GM23248 (cell line): ENCODE measurements around the gene ULK4. TPM values are rescaled to one million over a fixed set of nuclear protein-coding genes. Genes with fewer than 3 reads are reported as not detected.

ENCODE experiments used
- DNase-seq: peaks from one replicate; pipeline ENCODE4 v3.0.0-alpha.2; 2015
- H2AFZ ChIP-seq: fragments of 200-600 bp; sonication (generic); 2 replicates; pipeline ENCODE4 v1.6.1; 2016; ENCODE audit warnings: antibody characterized with exemption
- H3F3A ChIP-seq: fragments of 200-600 bp; sonication (generic); 2 replicates; pipeline ENCODE4 v1.6.1; 2016; ENCODE audit warnings: mild to moderate bottlenecking, antibody characterized with exemption, mixed run types; ENCODE audit not compliant: insufficient read depth
- H3K27ac ChIP-seq: fragments of 200-600 bp; sonication (generic); 2 replicates; pipeline ENCODE4 v1.5.1; 2016; ENCODE audit warnings: mild to moderate bottlenecking
- H3K27me3 ChIP-seq: fragments of 200-600 bp; sonication (generic); replicated peaks from 2 replicates; pipeline ENCODE4 v1.6.1; 2016; ENCODE audit warnings: mild to moderate bottlenecking; ENCODE audit not compliant: insufficient read depth
- H3K36me3 ChIP-seq: fragments of 200-600 bp; sonication (generic); 2 replicates; pipeline ENCODE4 v1.6.1; 2016; ENCODE audit warnings: low read depth, mild to moderate bottlenecking
- H3K4me1 ChIP-seq: fragments of 200-600 bp; sonication (generic); 2 replicates; pipeline ENCODE4 v1.6.1; 2016; ENCODE audit warnings: mild to moderate bottlenecking; ENCODE audit not compliant: insufficient read depth
- H3K4me2 ChIP-seq: fragments of 200-600 bp; sonication (generic); one replicate; pipeline ENCODE4 v1.6.1; 2016; ENCODE audit warnings: mild to moderate bottlenecking; ENCODE audit not compliant: unreplicated experiment
- H3K4me3 ChIP-seq: fragments of 200-600 bp; sonication (generic); 2 replicates; pipeline ENCODE4 v1.5.1; 2016; ENCODE audit warnings: mild to moderate bottlenecking
- H3K79me2 ChIP-seq: fragments of 200-600 bp; sonication (generic); 2 replicates; pipeline ENCODE4 v1.6.1; 2016; ENCODE audit warnings: mild to moderate bottlenecking; ENCODE audit not compliant: insufficient read depth
- H3K9ac ChIP-seq: fragments of 200-600 bp; sonication (generic); 2 replicates; pipeline ENCODE4 v1.6.1; 2016; ENCODE audit warnings: mild to moderate bottlenecking
- H3K9me2 ChIP-seq: fragments of 200-600 bp; sonication (generic); 2 replicates; pipeline ENCODE4 v1.6.1; 2016; ENCODE audit warnings: mixed run types, mild to moderate bottlenecking, moderate library complexity; ENCODE audit not compliant: insufficient read depth
- H3K9me3 ChIP-seq: fragments of 200-600 bp; sonication (generic); one replicate; pipeline ENCODE4 v1.6.1; 2017; ENCODE audit warnings: low read depth
- H4K20me1 ChIP-seq: fragments of 200-600 bp; sonication (generic); 2 replicates; pipeline ENCODE4 v1.6.0; 2016; ENCODE audit not compliant: insufficient read depth
- EZH2 ChIP-seq: fragments of 200-600 bp; sonication (generic); IDR thresholded peaks from 2 replicates; pipeline ENCODE4 v1.6.1; 2018; ENCODE audit warnings: antibody characterized with exemption, mild to moderate bottlenecking; ENCODE audit not compliant: insufficient read depth, poor library complexity, severe bottlenecking
- EZH2phosphoT487 ChIP-seq: fragments of 200-600 bp; sonication (generic); IDR thresholded peaks from 2 replicates; pipeline ENCODE4 v1.6.1; 2018; ENCODE audit warnings: antibody characterized with exemption, moderate library complexity, mild to moderate bottlenecking, low read depth; ENCODE audit not compliant: insufficient read depth
- WGBS, 2 experiments: methylation state at CpG; one replicate each; pipeline ENCODE4 v1.1.6; 2015 to 2017; ENCODE audit warnings: low lambda C conversion rate in 2 of 2, low coverage in 1 of 2; ENCODE audit errors: missing lambda C conversion rate in 2 of 2; 5-methylcytosine and 5-hydroxymethylcytosine counted together
- in situ Hi-C: fragments of 300-500 bp; cut with MboI; formaldehyde crosslinking; loops from 2 replicates; pipeline ENCODE4 v1.15.0; 2020
- polyA plus RNA-seq: library from polyadenylated mRNA; unstranded; fragments of >200 nt; fragmentation: Nextera tagmentation; extraction: Ambion mirVana; gene quantifications from 2 replicates; pipeline ENCODE4 v1.2.1, GENCODE V29; 2016
- total RNA-seq: library from RNA; depleted of rRNA; stranded (reverse); fragments of >200 nt; shearing (Covaris generic); gene quantifications from 2 replicates; pipeline ENCODE4 v1.2.3, GENCODE V29; 2014

ULK4 gene
- total and polyA plus RNA-seq, 2 experiments from 2014 or later = 3.5 to 20.3 TPM

DNA sequence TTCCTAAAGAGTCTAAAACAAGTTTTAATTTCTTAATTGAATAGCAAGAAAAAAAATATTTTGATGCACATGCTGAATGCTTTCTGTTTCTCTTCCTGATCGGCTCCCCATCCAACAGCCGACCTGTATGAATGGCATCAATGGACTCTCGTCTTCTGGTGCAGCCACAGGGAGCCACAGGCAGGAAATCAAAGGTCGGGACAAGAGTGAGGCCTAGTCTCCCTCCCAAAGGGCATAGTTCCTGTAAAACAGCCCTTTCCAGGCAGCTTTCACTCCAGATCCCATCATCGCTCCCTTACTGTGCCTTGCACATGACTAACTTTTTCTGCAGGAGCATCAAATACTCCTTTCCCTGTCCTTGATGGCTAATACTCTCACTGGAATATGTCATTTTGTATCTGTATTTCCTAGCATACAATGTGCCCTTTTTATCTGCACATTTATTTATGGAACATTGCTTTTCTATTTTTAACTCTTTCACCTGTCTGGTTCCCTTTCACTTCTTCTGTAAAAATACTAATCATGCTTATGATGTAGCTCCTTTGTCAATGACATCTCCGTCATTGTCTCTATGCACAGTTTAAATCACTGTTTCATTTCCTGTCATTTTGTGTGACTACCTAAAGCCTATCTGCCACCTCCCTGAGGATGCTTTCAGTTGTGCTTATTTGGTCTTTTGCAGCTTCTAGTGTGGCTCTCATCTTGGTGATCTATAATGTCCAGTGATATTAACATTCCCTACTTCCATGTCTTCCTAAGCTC lies 436.4 kb downstream of the ULK4 start:
- Histone ChIP-seq H3K36me3 (no peaks in the 10 kb centered on the region), H3K27me3 (no peaks in the 10 kb centered on the region), H3K4me3 (no peak overlapping the region), H4K20me1 (no peaks in the 10 kb centered on the region), H3K79me2 (no peaks in the 10 kb centered on the region), H3K4me2 (no peak overlapping the region), H2AFZ (no peak overlapping the region), H3K9ac (no peak overlapping the region), H3K27ac (no peak overlapping the region), H3F3A (no peaks in the 10 kb centered on the region), H3K9me2 (no peaks in the 10 kb centered on the region), H3K4me1 (no peaks in the 10 kb centered on the region), H3K9me3 (no peaks in the 10 kb centered on the region)
- TF ChIP-seq EZH2 = no peak
- no peak for TF ChIP-seq EZH2phosphoT487
- no peak for DNase-seq
- whole genome bisulfite sequencing, 2 experiments = 67 to 71% methylated on average over 6 of the region's 6 CpGs
- in situ Hi-C loops = no loop called here

- 73 to 92% methylated on average over 1 of the region's 1 CpG for WGBS, 2 experiments
- Histone ChIP-seq H3K9me2 (no peaks in the 10 kb centered on the region), H3K36me3 (no peaks in the 10 kb centered on the region), H3K4me1 (no peaks in the 10 kb centered on the region), H3K4me3 (no peak overlapping the region), H3K9me3 (no peaks in the 10 kb centered on the region), H3F3A (no peaks in the 10 kb centered on the region), H3K9ac (no peak overlapping the region), H2AFZ (no peak overlapping the region), H4K20me1 (no peaks in the 10 kb centered on the region), H3K79me2 (no peaks in the 10 kb centered on the region), H3K27ac (no peak overlapping the region), H3K27me3 (no peaks in the 10 kb centered on the region), H3K4me2 (no peak overlapping the region)
- no peak for TF ChIP-seq EZH2phosphoT487
- TF ChIP-seq EZH2 = no peak
- in situ Hi-C loops = no loop called here
- DNase-seq = no peak
Observed at GRCh38 chr3:41523897-41524296, 438.0 kb downstream of the ULK4 start.

- Histone ChIP-seq H3K9ac (no peak overlapping the region), H3K9me3 (no peaks in the 10 kb centered on the region), H3K4me2 (no peak overlapping the region), H3K36me3 (no peaks in the 10 kb centered on the region), H4K20me1 (no peaks in the 10 kb centered on the region), H3K27me3 (no peaks in the 10 kb centered on the region), H3F3A (no peaks in the 10 kb centered on the region), H3K4me1 (no peaks in the 10 kb centered on the region), H3K79me2 (no peaks in the 10 kb centered on the region), H3K9me2 (no peaks in the 10 kb centered on the region), H2AFZ (no peak overlapping the region), H3K27ac (no peak overlapping the region), H3K4me3 (no peak overlapping the region)
- TF ChIP-seq EZH2phosphoT487 = no peak
- no peak for TF ChIP-seq EZH2
- WGBS, 2 experiments = 87 to 89% methylated on average over 2 of the region's 2 CpGs
- DNase-seq = no peak
- in situ Hi-C loops = no loop called here
Observed at GRCh38 chr3:41522612-41523011, 439.3 kb downstream of the ULK4 start.

GRCh38 chr3:41521010-41521655 lies 440.8 kb downstream of the ULK4 start:
- TF ChIP-seq EZH2phosphoT487 = no peak
- TF ChIP-seq EZH2 = no peak
- Histone ChIP-seq H3K9me3 (no peaks in the 10 kb centered on the region), H3K27ac (no peak overlapping the region), H4K20me1 (no peaks in the 10 kb centered on the region), H3K36me3 (no peaks in the 10 kb centered on the region), H2AFZ (no peak overlapping the region), H3K27me3 (no peaks in the 10 kb centered on the region), H3K9me2 (no peaks in the 10 kb centered on the region), H3F3A (no peaks in the 10 kb centered on the region), H3K4me3 (no peak overlapping the region), H3K4me1 (no peaks in the 10 kb centered on the region), H3K9ac (no peak overlapping the region), H3K4me2 (no peak overlapping the region), H3K79me2 (no peaks in the 10 kb centered on the region)
- WGBS, 2 experiments = 75 to 79% methylated on average over 1 of the region's 1 CpG
- in situ Hi-C loops = no loop called here
- DNase-seq = no peak
